Transverse colon (tissue), 4 donors: ENCODE measurements around the gene MPEG1.

Source experiments
- CTCF ChIP-seq, 5 experiments: fragments of 200-600 bp in 3 of 5; fragments of 450-650 bp in 2 of 5; sonication (generic) in 3 of 5; IDR thresholded peaks; 1 replicate in 2 of 5; 2 replicates in 3 of 5; pipeline ENCODE4 v1.5.1; 2016 to 2017; ENCODE audit warnings: antibody characterized with exemption in 5 of 5, inconsistent platforms in 3 of 5, mild to moderate bottlenecking in 2 of 5, moderate library complexity in 1 of 5
- POLR2A ChIP-seq: fragments of 450-650 bp; IDR thresholded peaks from one replicate; pipeline ENCODE4 v1.6.1; 2016; ENCODE audit warnings: antibody characterized with exemption, mild to moderate bottlenecking, moderate library complexity
- POLR2AphosphoS5 ChIP-seq, 3 donors: sonication (generic); formaldehyde crosslinking; IDR thresholded peaks; one replicate each; pipeline ENCODE4 v1.6.1; 2016; ENCODE audit warnings: antibody characterized with exemption in 3 of 3

GRCh38 chr11:59183771-59184170, 29.0 kb downstream of the MPEG1 start:
- TF ChIP-seq POLR2A: no peak
- no peak for TF ChIP-seq CTCF (IDR thresholded peaks at IDR 0.05)
- peak in 1 of 3 donors; percentile 52 for TF ChIP-seq POLR2AphosphoS5 (IDR thresholded peaks at IDR 0.05)
